HUES64 (cell line): ENCODE data around the gene VSTM2A.

Experiments
- H3K27ac ChIP-seq: 2 replicates; pipeline ENCODE4 v1.7.0; 2013; ENCODE audit warnings: low read depth, low read length, inconsistent platforms
- H3K27me3 ChIP-seq: 2 replicates; pipeline ENCODE4 v1.6.1; 2013; ENCODE audit warnings: mild to moderate bottlenecking, low read length; ENCODE audit not compliant: insufficient read depth
- H3K36me3 ChIP-seq: 2 replicates; pipeline ENCODE4 v1.6.1; 2013; ENCODE audit warnings: mild to moderate bottlenecking, low read length; ENCODE audit not compliant: insufficient read depth
- H3K4me1 ChIP-seq: 2 replicates; pipeline ENCODE4 v1.6.1; 2013; ENCODE audit warnings: mild to moderate bottlenecking, low read length, moderate library complexity; ENCODE audit not compliant: insufficient read depth
- H3K4me3 ChIP-seq: 2 replicates; pipeline ENCODE4 v1.5.1; 2013; ENCODE audit warnings: mild to moderate bottlenecking, low read length, moderate library complexity
- H3K9ac ChIP-seq: 2 replicates; pipeline ENCODE4 v1.6.1; 2013; ENCODE audit warnings: mild to moderate bottlenecking, low read depth, low read length
- H3K9me3 ChIP-seq: 2 replicates; pipeline ENCODE4 v1.6.1; 2013; ENCODE audit warnings: low read depth, low read length; ENCODE audit not compliant: insufficient read depth
- WGBS: fragments of 150-250, 120-280 bp; methylation state at CpG from one replicate; pipeline ENCODE4 v1.1.7; 2013; ENCODE audit warnings: missing lambda C conversion rate; 5-methylcytosine and 5-hydroxymethylcytosine counted together

The VSTM2A gene

GRCh38 chr7:54550471-54550870, 8.3 kb downstream of the VSTM2A start:
- H3K27ac ChIP-seq, result no peak overlapping the region
- H3K36me3 ChIP-seq, result no peaks in the 10 kb centered on the region
- H3K27me3 ChIP-seq, result peaks cover 28% of the 10 kb centered on the region
- H3K4me1 ChIP-seq, result peaks cover 21% of the 10 kb centered on the region
- no peak overlapping the region for H3K9ac ChIP-seq
- no peak overlapping the region for H3K4me3 ChIP-seq
- H3K9me3 ChIP-seq, result no peaks in the 10 kb centered on the region
- WGBS, result 94% methylated on average over 2 of the region's 3 CpGs

GRCh38 chr7:54556121-54556520, 13.9 kb downstream of the VSTM2A start:
- Histone ChIP-seq H3K36me3 (no peaks in the 10 kb centered on the region), H3K27me3 (no peaks in the 10 kb centered on the region), H3K9me3 (no peaks in the 10 kb centered on the region), H3K27ac (no peak overlapping the region), H3K4me1 (peaks cover 18% of the 10 kb centered on the region), H3K4me3 (no peak overlapping the region), H3K9ac (no peak overlapping the region)
- 31% methylated on average over 1 of the region's 1 CpG for WGBS

GRCh38 chr7:54559401-54559800, 17.2 kb downstream of the VSTM2A start:
- Histone ChIP-seq H3K4me1 (peaks cover 18% of the 10 kb centered on the region), H3K27ac (no peak overlapping the region), H3K36me3 (no peaks in the 10 kb centered on the region), H3K9me3 (no peaks in the 10 kb centered on the region), H3K9ac (no peak overlapping the region), H3K27me3 (no peaks in the 10 kb centered on the region), H3K4me3 (no peak overlapping the region)
- WGBS, result 100% methylated on average over 1 of the region's 1 CpG

- WGBS, result no CpG with 5 or more reads among the region's 2 CpGs
- Histone ChIP-seq H3K9me3 (no peaks in the 10 kb centered on the region), H3K4me3 (no peak overlapping the region), H3K4me1 (peaks cover 10% of the 10 kb centered on the region), H3K27me3 (no peaks in the 10 kb centered on the region), H3K27ac (no peak overlapping the region), H3K9ac (no peak overlapping the region), H3K36me3 (no peaks in the 10 kb centered on the region)
These were observed 18.0 kb downstream of the VSTM2A start for GRCh38 chr7:54560198-54560597.

- Histone ChIP-seq H3K9ac (no peak overlapping the region), H3K9me3 (no peaks in the 10 kb centered on the region), H3K27me3 (no peaks in the 10 kb centered on the region), H3K36me3 (no peaks in the 10 kb centered on the region), H3K27ac (no peak overlapping the region), H3K4me3 (no peak overlapping the region), H3K4me1 (peaks cover 7% of the 10 kb centered on the region)
- WGBS, result no CpG with 5 or more reads among the region's 2 CpGs
These were observed 18.5 kb downstream of the VSTM2A start for GRCh38 chr7:54560723-54561122.

- H3K9ac ChIP-seq, result no peak overlapping the region
- peaks cover 1% of the 10 kb centered on the region; the same call in 1 of the 2 replicates for H3K4me1 ChIP-seq
- H3K36me3 ChIP-seq, result no peaks in the 10 kb centered on the region
- 98% methylated on average over 4 of the region's 5 CpGs for WGBS
- no peaks in the 10 kb centered on the region for H3K9me3 ChIP-seq
- no peak overlapping the region for H3K4me3 ChIP-seq
- H3K27me3 ChIP-seq, result no peaks in the 10 kb centered on the region
- H3K27ac ChIP-seq, result no peak overlapping the region
These were observed 21.2 kb downstream of the VSTM2A start for GRCh38 chr7:54563329-54563916.

- Histone ChIP-seq H3K27me3 (no peaks in the 10 kb centered on the region), H3K27ac (no peak overlapping the region), H3K36me3 (no peaks in the 10 kb centered on the region), H3K9ac (no peak overlapping the region), H3K4me3 (no peak overlapping the region), H3K4me1 (peaks cover 6% of the 10 kb centered on the region; the same call in 1 of the 2 replicates), H3K9me3 (no peaks in the 10 kb centered on the region)
- WGBS, result 94% methylated on average over 7 of the region's 7 CpGs
These were observed 23.3 kb downstream of the VSTM2A start for GRCh38 chr7:54565432-54565831.

GRCh38 chr7:54581511-54581910, 39.3 kb downstream of the VSTM2A start:
- Histone ChIP-seq H3K4me3 (no peak overlapping the region), H3K4me1 (no peaks in the 10 kb centered on the region), H3K9me3 (no peaks in the 10 kb centered on the region), H3K36me3 (no peaks in the 10 kb centered on the region), H3K27ac (no peak overlapping the region), H3K27me3 (no peaks in the 10 kb centered on the region), H3K9ac (no peak overlapping the region)
- 91% methylated on average over 2 of the region's 2 CpGs for WGBS

GRCh38 chr7:54591404-54592386, 49.5 kb downstream of the VSTM2A start:
- Histone ChIP-seq H3K27me3 (no peaks in the 10 kb centered on the region), H3K9ac (no peak overlapping the region), H3K4me1 (no peaks in the 10 kb centered on the region), H3K9me3 (no peaks in the 10 kb centered on the region), H3K27ac (no peak overlapping the region), H3K36me3 (no peaks in the 10 kb centered on the region), H3K4me3 (no peak overlapping the region)
- WGBS, result 93% methylated on average over 14 of the region's 15 CpGs

GRCh38 chr7:54596747-54597146, 54.6 kb downstream of the VSTM2A start:
- 94% methylated on average over 2 of the region's 2 CpGs for WGBS
- H3K9ac ChIP-seq, result no peak overlapping the region
- no peaks in the 10 kb centered on the region for H3K4me1 ChIP-seq
- no peak overlapping the region for H3K27ac ChIP-seq
- H3K4me3 ChIP-seq, result no peak overlapping the region
- H3K36me3 ChIP-seq, result no peaks in the 10 kb centered on the region
- H3K27me3 ChIP-seq, result no peaks in the 10 kb centered on the region
- H3K9me3 ChIP-seq, result no peaks in the 10 kb centered on the region

GRCh38 chr7:54615537-54615936, 73.4 kb downstream of the VSTM2A start:
- Histone ChIP-seq H3K9ac (no peak overlapping the region), H3K27ac (no peak overlapping the region), H3K36me3 (no peaks in the 10 kb centered on the region), H3K9me3 (no peaks in the 10 kb centered on the region), H3K4me1 (no peaks in the 10 kb centered on the region), H3K27me3 (no peaks in the 10 kb centered on the region), H3K4me3 (no peak overlapping the region)
- 93% methylated on average over 2 of the region's 2 CpGs for WGBS
